Right ventricle myocardium inferior (tissue), 1 donor: ENCODE data around the gene LENG9. TPM values are rescaled to one million over a fixed set of nuclear protein-coding genes. Genes with fewer than 3 reads are reported as not detected.

Experiments
- ATAC-seq: fragments of 200-7000 bp; cut with Tn5 transposase; one replicate; pipeline ENCODE4 v1.9.1; 2020; ENCODE audit warnings: mild to moderate bottlenecking, moderate library complexity
- DNase-seq: peaks from one replicate; pipeline ENCODE4 v3.0.0; 2021; ENCODE audit errors: missing footprints
- intact Hi-C: fragments of 100-400 bp; cut with DNase I; formaldehyde crosslinking; loops from one replicate; pipeline ENCODE4 v1.11.0; 2022
- total RNA-seq: library from RNA; stranded (reverse); fragmentation: NEBNext Ultra II Directional; extraction: Animal tissue kit (Norgen Biotek cat#: 25700); gene quantifications from one replicate; pipeline ENCODE4 v1.2.1, GENCODE V29; 2021
- donor health status: DM: no; HTN: yes; CAD: no; lungs with severe emphysema.

LENG9 gene
- total RNA-seq, 1 donor from 2014 or later: 1.8 TPM

- intact Hi-C loops: loop anchor here (5.0 kb wide), 1 partner anchor 47 kb away; no protein-coding TSS in a partner anchor
- DNase-seq: no peak
- peak; percentile 64 for ATAC-seq
Measured at GRCh38 chr19:54430306-54431254, 33.0 kb downstream of the LENG9 start.

- no peak for ATAC-seq
- DNase-seq: no peak
Measured at GRCh38 chr19:54429545-54430227, 33.9 kb downstream of the LENG9 start.

GRCh38 chr19:54429176-54429495 lies 34.4 kb downstream of the LENG9 start:
- intact Hi-C loops: no loop called here
- no peak for DNase-seq
- no peak for ATAC-seq

More at GRCh38 chr19:54429545-54430227, 33.9 kb downstream of the LENG9 start:
- intact Hi-C loops: loop anchor here (5.0 kb wide), 1 partner anchor 48 kb away; no protein-coding TSS in a partner anchor

GRCh38 chr19:54428323-54429175 lies 35.0 kb downstream of the LENG9 start:
- ATAC-seq (no peak), DNase-seq (no peak)
- intact Hi-C loops: no loop called here

GRCh38 chr19:54427586-54427985 lies 36.0 kb downstream of the LENG9 start:
- intact Hi-C loops: no loop called here
- no peak for DNase-seq
- ATAC-seq: no peak

- no peak for ATAC-seq
- intact Hi-C loops: no loop called here
Measured at GRCh38 chr19:54426291-54426931, 37.2 kb downstream of the LENG9 start.

GRCh38 chr19:54425382-54425723 lies 38.2 kb downstream of the LENG9 start:
- no peak for ATAC-seq
- no peak for DNase-seq
- intact Hi-C loops: no loop called here

More at GRCh38 chr19:54426291-54426931, 37.2 kb downstream of the LENG9 start:
- DNase-seq: no peak

GRCh38 chr19:54424660-54425381 lies 38.8 kb downstream of the LENG9 start:
- DNase-seq (no peak), ATAC-seq (no peak)
- intact Hi-C loops: no loop called here

GRCh38 chr19:54424201-54424600 lies 39.4 kb downstream of the LENG9 start:
- ATAC-seq (no peak), DNase-seq (no peak)
- intact Hi-C loops: no loop called here

- DNase-seq: no peak
- intact Hi-C loops: no loop called here
- ATAC-seq: no peak
Measured at GRCh38 chr19:54422136-54422535, 41.4 kb downstream of the LENG9 start.

- intact Hi-C loops: no loop called here
- no peak for ATAC-seq
- DNase-seq: no peak
Measured at GRCh38 chr19:54421521-54421920, 42.1 kb downstream of the LENG9 start.

GRCh38 chr19:54421169-54421516 lies 42.4 kb downstream of the LENG9 start:
- no peak for DNase-seq
- ATAC-seq: no peak

GRCh38 chr19:54420383-54421168 lies 43.0 kb downstream of the LENG9 start:
- intact Hi-C loops: no loop called here
- peak; percentile 65 for ATAC-seq
- peak; percentile 73 for DNase-seq

More at GRCh38 chr19:54421169-54421516, 42.4 kb downstream of the LENG9 start:
- intact Hi-C loops: no loop called here

GRCh38 chr19:54420068-54420382 lies 43.6 kb downstream of the LENG9 start:
- intact Hi-C loops: no loop called here
- ATAC-seq (no peak), DNase-seq (no peak)

- intact Hi-C loops: no loop called here
- DNase-seq (no peak), ATAC-seq (no peak)
Measured at GRCh38 chr19:54418930-54419800, 44.4 kb downstream of the LENG9 start.

GRCh38 chr19:54418030-54418929 lies 45.3 kb downstream of the LENG9 start:
- DNase-seq: no peak
- ATAC-seq: no peak
- intact Hi-C loops: no loop called here
